HepG2 (cell line): Measurements from ENCODE around the gene BTBD1. TPM values are rescaled to one million over a fixed set of nuclear protein-coding genes. Genes with fewer than 3 reads are reported as not detected.

Source experiments
- AKAP8 ChIP-seq: sonication (generic); formaldehyde crosslinking; IDR thresholded peaks from 2 replicates; pipeline ENCODE4 v1.5.1; 2020; ENCODE audit warnings: mild to moderate bottlenecking, missing genetic modification reagents
- CHCHD3 ChIP-seq: sonication (generic); formaldehyde crosslinking; IDR thresholded peaks from 2 replicates; pipeline ENCODE4 v1.8.0; 2022; ENCODE audit warnings: mild to moderate bottlenecking, missing genetic modification reagents, moderate library complexity
- CTCF ChIP-seq: sonication (generic); formaldehyde crosslinking; IDR thresholded peaks from 2 replicates; pipeline ENCODE4 v1.5.0; 2020; ENCODE audit warnings: mild to moderate bottlenecking, missing genetic modification reagents, moderate library complexity
- EEA1 ChIP-seq: sonication (generic); formaldehyde crosslinking; IDR thresholded peaks from 2 replicates; pipeline ENCODE4 v1.5.1; 2020; ENCODE audit warnings: mild to moderate bottlenecking, missing genetic modification reagents, borderline replicate concordance
- ELK4 ChIP-seq: sonication (generic); formaldehyde crosslinking; IDR thresholded peaks from 2 replicates; pipeline ENCODE4 v1.9.0; 2021; ENCODE audit warnings: missing genetic modification reagents, borderline replicate concordance
- FOXA3 ChIP-seq: IDR thresholded peaks from 2 replicates; pipeline ENCODE4 v1.6.1; 2016; ENCODE audit warnings: missing genetic modification reagents, missing compliant biosample characterization
- GATAD2A ChIP-seq: IDR thresholded peaks from 2 replicates; pipeline ENCODE4 v1.6.1; 2016
- HES4 ChIP-seq: sonication (generic); formaldehyde crosslinking; IDR thresholded peaks from 2 replicates; pipeline ENCODE4 v1.9.0; 2021; ENCODE audit warnings: mild to moderate bottlenecking, missing genetic modification reagents, borderline replicate concordance
- HMGXB4 ChIP-seq, 2 experiments: sonication (generic) in 1 of 2; formaldehyde crosslinking in 1 of 2; IDR thresholded peaks; 2 replicates each; pipeline versions ENCODE4 v1.4.0 to v1.6.1; 2018 to 2020; ENCODE audit warnings: missing genetic modification reagents in 2 of 2, borderline replicate concordance in 1 of 2, low read depth in 1 of 2, mild to moderate bottlenecking in 1 of 2, missing biosample characterization in 1 of 2
- MATR3 ChIP-seq: sonication (generic); formaldehyde crosslinking; IDR thresholded peaks from 2 replicates; pipeline ENCODE4 v1.4.0; 2020; ENCODE audit warnings: missing genetic modification reagents
- NAIF1 ChIP-seq: sonication (generic); formaldehyde crosslinking; IDR thresholded peaks from 2 replicates; pipeline ENCODE4 v1.5.0; 2020; ENCODE audit warnings: mild to moderate bottlenecking, missing genetic modification reagents, borderline replicate concordance
- NPAS2 ChIP-seq: sonication (generic); formaldehyde crosslinking; IDR thresholded peaks from 2 replicates; pipeline ENCODE4 v1.8.0; 2022; ENCODE audit warnings: mild to moderate bottlenecking, missing genetic modification reagents, borderline replicate concordance
- PITX1 ChIP-seq: sonication (generic); formaldehyde crosslinking; IDR thresholded peaks from 2 replicates; pipeline ENCODE4 v1.5.1; 2020; ENCODE audit warnings: mild to moderate bottlenecking, missing genetic modification reagents
- PLRG1 ChIP-seq: fragments of 450-650 bp; conservative IDR thresholded peaks from 2 replicates; pipeline ENCODE4 v1.6.1; 2016
- POLR2AphosphoS5 ChIP-seq: IDR thresholded peaks from 2 replicates; pipeline ENCODE4 v1.6.1; 2012; ENCODE audit warnings: low read depth, low read length
- REPIN1 ChIP-seq: sonication (generic); formaldehyde crosslinking; IDR thresholded peaks from 2 replicates; pipeline ENCODE4 v1.8.0; 2022; ENCODE audit warnings: missing genetic modification reagents, low read depth, mild to moderate bottlenecking, borderline replicate concordance
- RXRB ChIP-seq: IDR thresholded peaks from 2 replicates; pipeline ENCODE4 v1.6.1; 2016; ENCODE audit warnings: borderline replicate concordance, missing genetic modification reagents, missing compliant biosample characterization
- WIZ ChIP-seq: sonication (generic); formaldehyde crosslinking; IDR thresholded peaks from 2 replicates; pipeline ENCODE4 v1.5.1; 2020; ENCODE audit warnings: mild to moderate bottlenecking, missing genetic modification reagents
- YEATS2 ChIP-seq: sonication (generic); formaldehyde crosslinking; IDR thresholded peaks from 2 replicates; pipeline ENCODE4 v1.4.0; 2020; ENCODE audit warnings: missing genetic modification reagents, borderline replicate concordance
- YY1 ChIP-seq: IDR thresholded peaks from 2 replicates; pipeline ENCODE4 v1.6.1; 2011; ENCODE audit warnings: low read length, low read depth, moderate library complexity, mild to moderate bottlenecking; ENCODE audit not compliant: insufficient read depth, insufficient replicate concordance
- ZBTB43 ChIP-seq: sonication (generic); formaldehyde crosslinking; conservative IDR thresholded peaks from 2 replicates; pipeline ENCODE4 v1.4.0; 2020; ENCODE audit warnings: missing genetic modification reagents
- ZNF121 ChIP-seq: sonication (generic); formaldehyde crosslinking; IDR thresholded peaks from 2 replicates; pipeline ENCODE4 v1.5.0; 2020; ENCODE audit warnings: mild to moderate bottlenecking, missing genetic modification reagents
- ZNF430 ChIP-seq: sonication (generic); formaldehyde crosslinking; IDR thresholded peaks from 2 replicates; pipeline ENCODE4 v1.9.0; 2021; ENCODE audit warnings: mild to moderate bottlenecking, missing genetic modification reagents
- ZNF644 ChIP-seq: IDR thresholded peaks from 2 replicates; pipeline ENCODE4 v1.6.1; 2016; ENCODE audit warnings: low read depth
- ZNF746 ChIP-seq: sonication (generic); formaldehyde crosslinking; IDR thresholded peaks from 2 replicates; pipeline ENCODE4 v1.8.0; 2022; ENCODE audit warnings: mild to moderate bottlenecking, missing genetic modification reagents
- polyA plus RNA-seq, 8 experiments: library from polyadenylated mRNA; depleted of rRNA in 3 of 8; stranded (reverse) in 7 of 8; unstranded in 1 of 8; fragments of >200 nt; fragmentation: Illumina TruSeq in 4 of 8; extraction: Trizol in 4 of 8; gene quantifications; 2 replicates each; pipeline versions ENCODE4 v1.2.1 to v1.2.3, GENCODE V29; 2011 to 2016; ENCODE audit warnings: low read depth in 4 of 8, missing spikeins in 1 of 8, mixed read lengths in 1 of 8; ENCODE audit not compliant: insufficient read depth in 1 of 8
- total RNA-seq, 5 experiments: library from RNA; depleted of rRNA; stranded (reverse); fragments of >200 nt; fragmentation: Illumina TruSeq; extraction: Trizol; gene quantifications; 2 replicates each; pipeline ENCODE4 v1.2.3, GENCODE V29; 2016; ENCODE audit warnings: low read depth in 1 of 5

Gene BTBD1
- total and polyA plus RNA-seq, 2 of the 13 experiments (the other 11 are each of a cell fraction or from before 2014, with no cell fraction given) = 32.1 to 53.9 TPM

GRCh38 chr15:83010709-83011270 lies 56.3 kb downstream of the BTBD1 start (continued):
- 0 out of 2 replicates have a peak, but pooled peaks have one; percentile 23 for TF ChIP-seq ZNF121 (CRISPR knock-in tag)
- TF ChIP-seq ZNF644 (CRISPR knock-in tag) = peak; percentile 99
- TF ChIP-seq AKAP8 (CRISPR knock-in tag) = 0 out of 2 replicates have a peak, but pooled peaks have one; percentile 19
- no peak for TF ChIP-seq CHCHD3 (CRISPR knock-in tag)
- no peak for TF ChIP-seq POLR2AphosphoS5
- TF ChIP-seq CTCF (CRISPR knock-in tag) = peak; percentile 86
- no peak for TF ChIP-seq PLRG1
- no peak for TF ChIP-seq NAIF1
- peak; percentile 36; the same call in 1 of the 2 replicates for TF ChIP-seq RXRB
- no peak for TF ChIP-seq ELK4 (CRISPR knock-in tag)
- TF ChIP-seq REPIN1 (CRISPR knock-in tag) = peak; percentile 42; the same call in 1 of the 2 replicates
- no peak for TF ChIP-seq PITX1 (CRISPR knock-in tag)
- no peak for TF ChIP-seq MATR3 (CRISPR knock-in tag)
- no peak for TF ChIP-seq EEA1 (CRISPR knock-in tag)
- 0 out of 2 replicates have a peak, but pooled peaks have one; percentile 11 for TF ChIP-seq ZBTB43
- TF ChIP-seq ZNF430 (CRISPR knock-in tag) = peak; percentile 9; the same call in 1 of the 2 replicates
- no peak for TF ChIP-seq NPAS2 (CRISPR knock-in tag)
- no peak for TF ChIP-seq ZNF746 (CRISPR knock-in tag)
- TF ChIP-seq WIZ (CRISPR knock-in tag) = peak; percentile 70; the same call in 1 of the 2 replicates
- 0 out of 2 replicates have a peak, but pooled peaks have one; percentile 10 for TF ChIP-seq FOXA3 (CRISPR knock-in tag)
- TF ChIP-seq HES4 (CRISPR knock-in tag) = no peak
- no peak for TF ChIP-seq YEATS2 (CRISPR knock-in tag)
- peak; percentile 85 for TF ChIP-seq YY1
- TF ChIP-seq HMGXB4 (CRISPR knock-in tag; IDR thresholded peaks at IDR 0.05; ENCODE audit: borderline replicate concordance in 1 of 2, low read depth in 1 of 2) = peak in 1 of 2 experiments; percentile 86; a peak in 2 of 4 replicates
- TF ChIP-seq GATAD2A (CRISPR knock-in tag) = peak; percentile 36; the same call in 1 of the 2 replicates
